Right lobe of liver (tissue), 6 donors: ENCODE results near the gene MYH14. TPM values are rescaled to one million over a fixed set of nuclear protein-coding genes. Genes with fewer than 3 reads are reported as not detected.

ENCODE experiments used
- ATAC-seq, 4 donors: fragments of 200-7000 bp; cut with Tn5 transposase; one replicate each; pipeline ENCODE4 v1.9.1; 2020; ENCODE audit warnings: mild to moderate bottlenecking in 4 of 4, moderate library complexity in 4 of 4
- DNase-seq, 3 donors: peaks; one replicate each; pipeline ENCODE4 v3.0.0-alpha.2; 2020
- H3K27ac ChIP-seq, 3 donors: fragments of 200-600 bp; one replicate each; pipeline ENCODE4 v1.8.0; 2022
- H3K27me3 ChIP-seq, 2 donors: fragments of 200-600 bp; one replicate each; pipeline ENCODE4 v1.8.0; 2022
- H3K36me3 ChIP-seq, 4 donors: fragments of 200-600 bp; sonication (generic) in 1 of 4; one replicate each; pipeline versions ENCODE4 v1.5.1 to v1.8.0; 2017 to 2022; ENCODE audit warnings: control low read depth in 1 of 4
- H3K4me1 ChIP-seq, 4 donors: fragments of 200-600 bp; sonication (generic) in 1 of 4; one replicate each; pipeline versions ENCODE4 v1.5.1 to v1.8.0; 2017 to 2022; ENCODE audit warnings: control low read depth in 1 of 4
- H3K4me3 ChIP-seq, 3 donors: fragments of 200-600 bp; one replicate each; pipeline ENCODE4 v1.8.0; 2022
- H3K9me3 ChIP-seq, 4 donors: fragments of 200-600 bp; sonication (generic) in 1 of 4; one replicate each; pipeline versions ENCODE4 v1.5.1 to v1.8.0; 2017 to 2022; ENCODE audit warnings: control low read depth in 1 of 4
- CTCF ChIP-seq, 4 donors: fragments of 200-600 bp in 3 of 4; fragments of 450-650 bp in 1 of 4; IDR thresholded peaks; one replicate each; pipeline versions ENCODE4 v1.5.1 to v1.8.0; 2016 to 2022; ENCODE audit warnings: antibody characterized with exemption in 4 of 4, mild to moderate bottlenecking in 2 of 4
- POLR2A ChIP-seq: fragments of 450-650 bp; IDR thresholded peaks from one replicate; pipeline ENCODE4 v1.6.1; 2017; ENCODE audit warnings: antibody characterized with exemption, mild to moderate bottlenecking
- WGBS: methylation state at CpG from one replicate; pipeline ENCODE4 v1.1.6; 2018; ENCODE audit warnings: low coverage, low lambda C conversion rate; ENCODE audit not compliant: insufficient coverage; ENCODE audit errors: missing lambda C conversion rate; 5-methylcytosine and 5-hydroxymethylcytosine counted together
- intact Hi-C, 2 donors: fragments of 100-400 bp; cut with DNase I; formaldehyde crosslinking; loops; one replicate each; pipeline versions ENCODE4 v1.11.2 to v1.14.1; 2022
- total RNA-seq, 6 experiments: library from RNA; depleted of rRNA in 2 of 6; stranded (reverse); fragments of >200 nt in 2 of 6; fragmentation: NEBNext Ultra II Directional in 3 of 6; extraction: Animal tissue kit (Norgen Biotek cat#: 25700) in 3 of 6; gene quantifications; one replicate each; pipeline versions ENCODE4 v1.1.0 to v1.2.4, GENCODE V29; 2016 to 2023
- donor health status: DM: no; HTN: yes; CAD: no.
- donor health status: DM: no; HTN: no; CAD: no.
- donor health status: DM: no; HTN: no; CAD: no.
- donor health status: DM: no; HTN: yes; CAD: no.
- donor health status: DM: no; HTN: yes; CAD: no.

The MYH14 gene
- total RNA-seq, 6 experiments from 2014 or later: 49.1 to 89.0 (median 65.8) TPM

GRCh38 chr19:50215820-50216219, 12.4 kb downstream of the MYH14 start:
- no peaks in the 10 kb centered on the region for H3K4me1 ChIP-seq
- H3K4me3 ChIP-seq: no peak overlapping the region
- ATAC-seq: no peak
- H3K27ac ChIP-seq: no peak overlapping the region
- no peaks in the 10 kb centered on the region for H3K9me3 ChIP-seq
- intact Hi-C loops: no loop called here
- no peaks in the 10 kb centered on the region for H3K27me3 ChIP-seq
- TF ChIP-seq CTCF (IDR thresholded peaks at IDR 0.05): no peak
- TF ChIP-seq POLR2A: no peak
- DNase-seq: no peak
- peaks cover 0 to 16% (median 5%) of the 10 kb centered on the region in 4 donors for H3K36me3 ChIP-seq
- 100% methylated on average over 2 of the region's 3 CpGs for WGBS

- TF ChIP-seq CTCF (IDR thresholded peaks at IDR 0.05) (no peak), POLR2A (no peak)
- no peak for DNase-seq
- Histone ChIP-seq H3K36me3 (peaks cover 0 to 22% (median 8%) of the 10 kb centered on the region in 4 donors), H3K9me3 (no peaks in the 10 kb centered on the region), H3K4me1 (no peaks in the 10 kb centered on the region), H3K27ac (no peak overlapping the region), H3K4me3 (no peak overlapping the region), H3K27me3 (no peaks in the 10 kb centered on the region)
- intact Hi-C loops: no loop called here
- WGBS: no CpG with 5 or more reads among the region's 7 CpGs
- ATAC-seq: no peak
Observed at GRCh38 chr19:50221087-50221486, 17.7 kb downstream of the MYH14 start.

- no peak overlapping the region for H3K27ac ChIP-seq
- no peak overlapping the region for H3K4me3 ChIP-seq
- H3K9me3 ChIP-seq: no peaks in the 10 kb centered on the region
- no peaks in the 10 kb centered on the region for H3K27me3 ChIP-seq
- ATAC-seq (peak in 1 of 4 donors; percentile 11), DNase-seq (no peak)
- intact Hi-C loops: no loop called here
- no peaks in the 10 kb centered on the region for H3K4me1 ChIP-seq
- TF ChIP-seq POLR2A (no peak), CTCF (IDR thresholded peaks at IDR 0.05) (no peak)
- WGBS: 69% methylated on average over 9 of the region's 19 CpGs
- peaks cover 0 to 17% (median 9%) of the 10 kb centered on the region in 4 donors for H3K36me3 ChIP-seq
Observed at GRCh38 chr19:50222691-50223438, 19.4 kb downstream of the MYH14 start.

GRCh38 chr19:50223439-50223716, 20.0 kb downstream of the MYH14 start:
- ATAC-seq (no peak), DNase-seq (no peak)
- intact Hi-C loops: no loop called here
- H3K4me3 ChIP-seq: no peak overlapping the region
- peaks cover 0 to 17% (median 9%) of the 10 kb centered on the region in 4 donors for H3K36me3 ChIP-seq
- H3K27ac ChIP-seq: no peak overlapping the region
- no peak for TF ChIP-seq POLR2A
- TF ChIP-seq CTCF (IDR thresholded peaks at IDR 0.05): no peak
- H3K27me3 ChIP-seq: no peaks in the 10 kb centered on the region
- WGBS: 83% methylated on average over 1 of the region's 3 CpGs
- no peaks in the 10 kb centered on the region for H3K4me1 ChIP-seq
- no peaks in the 10 kb centered on the region for H3K9me3 ChIP-seq
